ENCODE results near the gene FAM3C.

Gene FAM3C

GRCh38 chr7:121395494-121395960 is 581 bp downstream of the FAM3C start:
- Mint-ChIP-seq H3K9me3 (peaks cover 3% of the 10 kb centered on the region), H3K27ac (peak overlapping the region; percentile 66 to 87 (median 85))
- TF ChIP-seq CTCF (IDR thresholded peaks at IDR 0.05; ENCODE audit: unreplicated experiment in 3 of 3): no peak

GRCh38 chr7:121394709-121395140 is 1.4 kb downstream of the FAM3C start:
- H3K36me3 Mint-ChIP-seq (ENCODE audit: low read depth): peaks cover 23% of the 10 kb centered on the region
- no peaks in the 10 kb centered on the region for H3K27me3 Mint-ChIP-seq (ENCODE audit: low read depth)
- H3K9me3 Mint-ChIP-seq: peaks cover 3% of the 10 kb centered on the region
- H3K27ac Mint-ChIP-seq: no peak overlapping the region
- peak overlapping the region; percentile 66 to 91 (median 80) for H3K4me3 Mint-ChIP-seq
- H3K4me1 Mint-ChIP-seq: peaks cover 37% of the 10 kb centered on the region
- TF ChIP-seq CTCF (IDR thresholded peaks at IDR 0.05; ENCODE audit: unreplicated experiment in 3 of 3): no peak

More at GRCh38 chr7:121395494-121395960, 581 bp downstream of the FAM3C start:
- Mint-ChIP-seq H3K36me3 (ENCODE audit: low read depth) (peaks cover 23% of the 10 kb centered on the region), H3K4me1 (peaks cover 30% of the 10 kb centered on the region), H3K27me3 (ENCODE audit: low read depth) (no peaks in the 10 kb centered on the region), H3K4me3 (peak overlapping the region; percentile 85 to 95 (median 91))

- Mint-ChIP-seq H3K4me3 (peak overlapping the region; percentile 33 to 53 (median 41)), H3K9me3 (peaks cover 3% of the 10 kb centered on the region), H3K36me3 (ENCODE audit: low read depth) (peaks cover 23% of the 10 kb centered on the region), H3K4me1 (peaks cover 49% of the 10 kb centered on the region), H3K27me3 (ENCODE audit: low read depth) (no peaks in the 10 kb centered on the region), H3K27ac (no peak overlapping the region)
- no peak for TF ChIP-seq CTCF (IDR thresholded peaks at IDR 0.05; ENCODE audit: unreplicated experiment in 3 of 3)
Observed at GRCh38 chr7:121393005-121393366, 3.1 kb downstream of the FAM3C start.

GRCh38 chr7:121392277-121393004 is 3.7 kb downstream of the FAM3C start:
- Mint-ChIP-seq H3K27me3 (ENCODE audit: low read depth) (no peaks in the 10 kb centered on the region), H3K9me3 (peaks cover 3% of the 10 kb centered on the region), H3K4me1 (peaks cover 52% of the 10 kb centered on the region), H3K36me3 (ENCODE audit: low read depth) (peaks cover 23% of the 10 kb centered on the region), H3K4me3 (peak overlapping the region; percentile 33 to 62 (median 53)), H3K27ac (peak overlapping the region in 1 of 3 experiments; percentile 34)
- TF ChIP-seq CTCF (IDR thresholded peaks at IDR 0.05; ENCODE audit: unreplicated experiment in 3 of 3): no peak

- no peaks in the 10 kb centered on the region for H3K27me3 Mint-ChIP-seq (ENCODE audit: low read depth)
Observed at GRCh38 chr7:121391686-121392085, 4.4 kb downstream of the FAM3C start.

More at GRCh38 chr7:121391686-121392085, 4.4 kb downstream of the FAM3C start:
- H3K4me3 Mint-ChIP-seq: peak overlapping the region in 1 of 3 experiments; percentile 31
- peaks cover 52% of the 10 kb centered on the region for H3K4me1 Mint-ChIP-seq
- H3K9me3 Mint-ChIP-seq: peaks cover 3% of the 10 kb centered on the region
- TF ChIP-seq CTCF (IDR thresholded peaks at IDR 0.05; ENCODE audit: unreplicated experiment in 3 of 3): no peak
- H3K36me3 Mint-ChIP-seq (ENCODE audit: low read depth): peaks cover 23% of the 10 kb centered on the region
- no peak overlapping the region for H3K27ac Mint-ChIP-seq
